HG02610 (cell line): Measurements from ENCODE around the gene PIM3.

Experiments used
- ATAC-seq: cut with Tn5 transposase; IDR thresholded peaks from one replicate; pipeline ENCODE4 v1.9.1; 2021; ENCODE audit warnings: mild to moderate bottlenecking, moderate library complexity; ENCODE audit not compliant: unreplicated experiment

The PIM3 gene

GRCh38 chr22:49927483-49928184, 32.9 kb upstream of the PIM3 start:
- ATAC-seq: no peak

GRCh38 chr22:49928185-49928495, 32.4 kb upstream of the PIM3 start:
- no peak for ATAC-seq

- no peak for ATAC-seq
These were observed 31.9 kb upstream of the PIM3 start for GRCh38 chr22:49928555-49929210.

- no peak for ATAC-seq
These were observed 31.2 kb upstream of the PIM3 start for GRCh38 chr22:49929211-49929979.

GRCh38 chr22:49929994-49930575, 30.5 kb upstream of the PIM3 start:
- no peak for ATAC-seq

- no peak for ATAC-seq
These were observed 29.8 kb upstream of the PIM3 start for GRCh38 chr22:49930596-49931412.

- ATAC-seq: no peak
These were observed 27.1 kb upstream of the PIM3 start for GRCh38 chr22:49933236-49934159.

- ATAC-seq: no peak
These were observed 26.2 kb upstream of the PIM3 start for GRCh38 chr22:49934160-49934890.

GRCh38 chr22:49934891-49935557, 25.5 kb upstream of the PIM3 start:
- no peak for ATAC-seq

GRCh38 chr22:49935561-49935960, 25.0 kb upstream of the PIM3 start:
- no peak for ATAC-seq

GRCh38 chr22:49936018-49936972, 24.3 kb upstream of the PIM3 start:
- peak; percentile 69 for ATAC-seq

- ATAC-seq: no peak
These were observed 23.4 kb upstream of the PIM3 start for GRCh38 chr22:49936973-49937757.

- ATAC-seq: no peak
These were observed 22.6 kb upstream of the PIM3 start for GRCh38 chr22:49937758-49938564.

GRCh38 chr22:49938565-49939136, 21.9 kb upstream of the PIM3 start:
- ATAC-seq: no peak

GRCh38 chr22:49941507-49942316, 18.9 kb upstream of the PIM3 start:
- no peak for ATAC-seq
